ENCODE results near the gene MAZ.

GRCh38 chr16:29775742-29776408 lies 30.5 kb upstream of the MAZ start:
- TF ChIP-seq CTCF (IDR thresholded peaks at IDR 0.05; ENCODE audit: low read depth, low read length): no peak
- no peak for TF ChIP-seq POLR2A (IDR thresholded peaks at IDR 0.05; ENCODE audit: extremely low read depth, insufficient read length)

All from NB4 (cell line).